SK-N-MC (cell line): ENCODE data around the gene CACNA1H.

Experiments
- EZH2 ChIP-seq: fragments of 200-600 bp; sonication (generic); IDR thresholded peaks from one replicate; pipeline ENCODE4 v1.6.1; 2017; ENCODE audit warnings: antibody characterized with exemption
- FOXP2 ChIP-seq: optimal IDR thresholded peaks from 2 replicates; pipeline ENCODE3; 2011; ENCODE audit warnings: mild to moderate bottlenecking, moderate library complexity; ENCODE audit not compliant: insufficient read depth; ENCODE audit errors: extremely low read length, control extremely low read depth
- POLR2AphosphoS5 ChIP-seq: IDR thresholded peaks from 2 replicates; pipeline ENCODE4 v1.6.1; 2012; ENCODE audit warnings: mild to moderate bottlenecking, low read depth, low read length, borderline replicate concordance

GRCh38 chr16:1264345-1265089 lies 111.6 kb downstream of the CACNA1H start:
- no peak for TF ChIP-seq POLR2AphosphoS5
- no peak for TF ChIP-seq EZH2
- no peak for TF ChIP-seq FOXP2
